ENCODE measurements around the gene LY6G6F. TPM values are rescaled to one million over a fixed set of nuclear protein-coding genes. Genes with fewer than 3 reads are reported as not detected.

The LY6G6F gene
- total and polyA plus RNA-seq, 8 donors, result not detected

GRCh38 chr6:31715022-31715958, 8.6 kb downstream of the LY6G6F start, which contains the start of gene LY6G6D:
LY6G6D (plus strand) TSS chr6:31715348; CDS start chr6:31715356, 8 bp downstream.
- Histone ChIP-seq H3K9me3 (no peaks in the 10 kb centered on the region), H3K27me3 (no peaks in the 10 kb centered on the region), H3K36me3 (no peaks in the 10 kb centered on the region), H3K4me1 (no peaks in the 10 kb centered on the region), H3K27ac (no peak within 1 kb of the TSS), H3K4me3 (no peak within 1 kb of the TSS)
- DNase-seq (no peak), FAIRE-seq (no peak), ATAC-seq (no peak)
- no peak for TF ChIP-seq CTCF (IDR thresholded peaks at IDR 0.05)
- WGBS, 2 donors, result 72 to 78% methylated on average over 16 of the region's 16 CpGs
- intact Hi-C loops (cut with DNase I), result no loop called here

- no peak for TF ChIP-seq CTCF (IDR thresholded peaks at IDR 0.05)
- Histone ChIP-seq H3K9me3 (no peaks in the 10 kb centered on the region), H3K36me3 (no peaks in the 10 kb centered on the region), H3K27ac (no peak overlapping the region), H3K4me3 (no peak overlapping the region), H3K27me3 (no peaks in the 10 kb centered on the region), H3K4me1 (no peaks in the 10 kb centered on the region)
- 62% methylated on average over 10 of the region's 10 CpGs for WGBS, 2 donors
- peak in 3 of 4 donors; percentile 67 to 73 (median 72) for ATAC-seq
- no peak for FAIRE-seq
- no peak for DNase-seq
- intact Hi-C loops (cut with DNase I), result no loop called here
Measured at GRCh38 chr6:31717499-31718222, 11.0 kb downstream of the LY6G6F start.

- Histone ChIP-seq H3K36me3 (no peaks in the 10 kb centered on the region), H3K27ac (no peak overlapping the region), H3K27me3 (no peaks in the 10 kb centered on the region), H3K4me1 (no peaks in the 10 kb centered on the region), H3K9me3 (no peaks in the 10 kb centered on the region), H3K4me3 (no peak overlapping the region)
- ATAC-seq, result peak; percentile 46 to 84 (median 66)
- TF ChIP-seq CTCF (IDR thresholded peaks at IDR 0.05), result no peak
- DNase-seq, result no peak
- WGBS, 2 donors, result 18 to 42% methylated on average over 1 of the region's 1 CpG
- intact Hi-C loops (cut with DNase I), result no loop called here
- FAIRE-seq, result no peak
Measured at GRCh38 chr6:31718265-31718664, 11.6 kb downstream of the LY6G6F start.

GRCh38 chr6:31719001-31719400, 12.3 kb downstream of the LY6G6F start:
- peak overlapping the region in 1 of 4 donors; percentile 19 for H3K27ac ChIP-seq
- ATAC-seq, result no peak
- intact Hi-C loops (cut with DNase I), result no loop called here

More at GRCh38 chr6:31719001-31719400, 12.3 kb downstream of the LY6G6F start:
- Histone ChIP-seq H3K9me3 (no peaks in the 10 kb centered on the region), H3K36me3 (no peaks in the 10 kb centered on the region), H3K27me3 (no peaks in the 10 kb centered on the region), H3K4me1 (no peaks in the 10 kb centered on the region), H3K4me3 (no peak overlapping the region)
- no peak for TF ChIP-seq CTCF (IDR thresholded peaks at IDR 0.05)
- FAIRE-seq, result no peak
- 71 to 73% methylated on average over 6 of the region's 6 CpGs for WGBS, 2 donors
- no peak for DNase-seq

Measured in pancreas (tissue), 10 donors.